Neuronal stem cell (in vitro differentiated cells): Measurements from ENCODE around the gene EIF5.

Experiments
- DNase-seq: peaks from one replicate; pipeline ENCODE4 v3.0.0-alpha.2; 2013; ENCODE audit warnings: low spot score
- H2AFZ ChIP-seq: one replicate; pipeline ENCODE4 v1.6.1; 2013; ENCODE audit warnings: mild to moderate bottlenecking, low read length, inconsistent platforms
- H2AK5ac ChIP-seq: 2 replicates; pipeline ENCODE4 v1.6.1; 2013; ENCODE audit warnings: low read depth, mild to moderate bottlenecking, inconsistent platforms, low read length, moderate library complexity, mixed read lengths
- H2BK120ac ChIP-seq: 2 replicates; pipeline ENCODE4 v1.6.1; 2013; ENCODE audit warnings: low read depth, mild to moderate bottlenecking, inconsistent platforms, low read length, moderate library complexity, mixed read lengths
- H2BK12ac ChIP-seq: one replicate; pipeline ENCODE4 v1.6.1; 2013; ENCODE audit warnings: low read length, inconsistent platforms
- H2BK15ac ChIP-seq: 2 replicates; pipeline ENCODE4 v1.6.1; 2013; ENCODE audit warnings: mild to moderate bottlenecking, low read length, inconsistent platforms, mixed read lengths
- H2BK5ac ChIP-seq: one replicate; pipeline ENCODE4 v1.6.1; 2013; ENCODE audit warnings: inconsistent platforms, mild to moderate bottlenecking, low read length, moderate library complexity
- H3K14ac ChIP-seq: one replicate; pipeline ENCODE4 v1.6.1; 2013; ENCODE audit warnings: low read length, inconsistent platforms
- H3K18ac ChIP-seq: 2 replicates; pipeline ENCODE4 v1.6.1; 2013; ENCODE audit warnings: low read length, inconsistent platforms
- H3K23ac ChIP-seq: 2 replicates; pipeline ENCODE4 v1.6.1; 2013; ENCODE audit warnings: low read depth, mild to moderate bottlenecking, mixed read lengths, low read length, inconsistent platforms; ENCODE audit not compliant: poor library complexity
- H3K27ac ChIP-seq: replicated peaks from 3 replicates; pipeline ENCODE4 v1.5.1; 2013; ENCODE audit warnings: low read length, inconsistent platforms
- H3K27me3 ChIP-seq, 3 experiments: 2 replicates each; pipeline ENCODE4 v1.6.1; 2013; ENCODE audit warnings: low read length in 3 of 3, mild to moderate bottlenecking in 2 of 3, inconsistent platforms in 1 of 3, low read depth in 1 of 3, mixed read lengths in 1 of 3, moderate library complexity in 1 of 3; ENCODE audit not compliant: control insufficient read depth in 3 of 3, insufficient read depth in 3 of 3
- H3K36me3 ChIP-seq, 2 donors: replicated peaks in 1 of 2; 2 replicates each; pipeline ENCODE4 v1.6.1; 2013; ENCODE audit warnings: low read length in 2 of 2; ENCODE audit not compliant: control insufficient read depth in 2 of 2, insufficient read depth in 2 of 2
- H3K4ac ChIP-seq: 2 replicates; pipeline ENCODE4 v1.6.1; 2013; ENCODE audit warnings: inconsistent platforms, mild to moderate bottlenecking, low read length, moderate library complexity
- H3K4me1 ChIP-seq, 2 donors: 1 replicate in 1 of 2; 2 replicates in 1 of 2; pipeline ENCODE4 v1.6.1; 2013; ENCODE audit warnings: low read length in 2 of 2, low read depth in 1 of 2; ENCODE audit not compliant: control insufficient read depth in 2 of 2, insufficient read depth in 1 of 2
- H3K4me2 ChIP-seq: one replicate; pipeline ENCODE4 v1.6.1; 2013; ENCODE audit warnings: mild to moderate bottlenecking, low read length, inconsistent platforms; ENCODE audit not compliant: insufficient read depth, poor library complexity, severe bottlenecking
- H3K4me3 ChIP-seq, 2 donors: 2 replicates each; pipeline ENCODE4 v1.5.1; 2013; ENCODE audit warnings: low read length in 2 of 2, mild to moderate bottlenecking in 2 of 2, inconsistent platforms in 1 of 2, moderate library complexity in 1 of 2
- H3K79me1 ChIP-seq: one replicate; pipeline ENCODE4 v1.6.1; 2013; ENCODE audit warnings: low read depth, mild to moderate bottlenecking, inconsistent platforms, low read length, moderate library complexity
- H3K9ac ChIP-seq: one replicate; pipeline ENCODE4 v1.6.1; 2013; ENCODE audit warnings: mild to moderate bottlenecking, low read depth, low read length, inconsistent platforms; ENCODE audit not compliant: poor library complexity
- H3K9me3 ChIP-seq, 2 donors: replicated peaks in 1 of 2; 2 replicates each; pipeline versions ENCODE3 to v1.6.1; 2013; ENCODE audit warnings: low read length in 2 of 2, mild to moderate bottlenecking in 2 of 2, inconsistent platforms in 1 of 2, low read depth in 1 of 2, mixed read lengths in 1 of 2, moderate library complexity in 1 of 2; ENCODE audit not compliant: control insufficient read depth in 2 of 2, insufficient read depth in 1 of 2
- H4K8ac ChIP-seq: one replicate; pipeline ENCODE4 v1.6.1; 2013; ENCODE audit warnings: low read depth, mild to moderate bottlenecking, inconsistent platforms, low read length, moderate library complexity
- H4K91ac ChIP-seq: one replicate; pipeline ENCODE4 v1.6.1; 2013; ENCODE audit warnings: low read length, low read depth, mild to moderate bottlenecking, inconsistent platforms; ENCODE audit not compliant: poor library complexity
- WGBS, 2 donors: extraction: QIAGEN DNeasy Blood & Tissue Kit; methylation state at CpG; one replicate each; pipeline ENCODE4 v1.1.7; 2013; ENCODE audit warnings: missing lambda C conversion rate in 2 of 2, mixed read lengths in 1 of 2; ENCODE audit not compliant: insufficient read length in 2 of 2, insufficient replicate concordance in 1 of 2; ENCODE audit errors: extremely low coverage in 2 of 2; 5-methylcytosine and 5-hydroxymethylcytosine counted together

EIF5 gene

GRCh38 chr14:103347091-103347815 is 13.2 kb downstream of the EIF5 start:
- WGBS, 2 donors, result no CpG with 5 or more reads among the region's 12 CpGs

DNA sequence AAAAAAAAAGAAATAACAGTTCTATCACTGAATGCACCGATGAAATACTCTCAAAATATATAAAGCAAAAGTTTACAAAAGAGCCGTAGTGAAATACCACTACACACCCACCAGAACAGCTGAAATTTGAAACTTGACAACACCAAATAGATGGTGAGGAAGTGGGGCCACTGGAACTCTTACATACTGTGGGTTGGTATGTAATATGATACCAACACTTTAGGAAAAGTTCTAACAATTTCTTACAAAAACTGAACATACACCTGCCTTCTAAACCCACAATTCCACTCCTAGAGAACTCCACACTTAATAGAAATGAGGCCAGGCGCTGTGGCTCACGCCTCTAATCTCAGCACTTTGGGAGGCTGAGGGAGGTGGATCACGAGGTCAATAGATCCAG is 14.1 kb downstream of the EIF5 start:
- Histone ChIP-seq H2BK5ac (no peak overlapping the region), H4K8ac (no peak overlapping the region), H3K9ac (no peak overlapping the region), H3K4me3 (no peak overlapping the region), H2BK120ac (no peak overlapping the region), H2AFZ (no peak overlapping the region), H3K4me1 (no peaks in the 10 kb centered on the region), H3K18ac (no peak overlapping the region), H3K27ac (no peak overlapping the region), H3K9me3 (peaks cover 0 to 4% of the 10 kb centered on the region in 2 donors), H3K79me1 (no peaks in the 10 kb centered on the region), H2AK5ac (no peak overlapping the region), H2BK12ac (no peak overlapping the region), H3K4me2 (no peak overlapping the region), H3K4ac (no peak overlapping the region), H3K27me3 (no peaks in the 10 kb centered on the region), H3K23ac (no peak overlapping the region), H4K91ac (no peak overlapping the region), H3K14ac (no peak overlapping the region), H2BK15ac (no peak overlapping the region), H3K36me3 (peaks cover 9 to 20% of the 10 kb centered on the region in 2 donors)
- no CpG with 5 or more reads among the region's 5 CpGs for WGBS, 2 donors
- DNase-seq, result no peak

More at GRCh38 chr14:103347091-103347815, 13.2 kb downstream of the EIF5 start:
- Histone ChIP-seq H3K4ac (no peak overlapping the region), H3K27ac (no peak overlapping the region), H2BK15ac (no peak overlapping the region), H4K8ac (no peak overlapping the region), H3K18ac (no peak overlapping the region), H2BK120ac (no peak overlapping the region), H3K14ac (no peak overlapping the region), H2AK5ac (no peak overlapping the region), H3K4me1 (no peaks in the 10 kb centered on the region), H3K9me3 (peaks cover 0 to 4% of the 10 kb centered on the region in 2 donors), H3K9ac (no peak overlapping the region), H2BK12ac (no peak overlapping the region), H3K27me3 (no peaks in the 10 kb centered on the region), H3K23ac (no peak overlapping the region), H2BK5ac (no peak overlapping the region), H3K4me3 (no peak overlapping the region), H3K79me1 (no peaks in the 10 kb centered on the region), H3K4me2 (no peak overlapping the region), H2AFZ (no peak overlapping the region), H4K91ac (no peak overlapping the region), H3K36me3 (peaks cover 12 to 29% of the 10 kb centered on the region in 2 donors)
- DNase-seq, result no peak

DNA sequence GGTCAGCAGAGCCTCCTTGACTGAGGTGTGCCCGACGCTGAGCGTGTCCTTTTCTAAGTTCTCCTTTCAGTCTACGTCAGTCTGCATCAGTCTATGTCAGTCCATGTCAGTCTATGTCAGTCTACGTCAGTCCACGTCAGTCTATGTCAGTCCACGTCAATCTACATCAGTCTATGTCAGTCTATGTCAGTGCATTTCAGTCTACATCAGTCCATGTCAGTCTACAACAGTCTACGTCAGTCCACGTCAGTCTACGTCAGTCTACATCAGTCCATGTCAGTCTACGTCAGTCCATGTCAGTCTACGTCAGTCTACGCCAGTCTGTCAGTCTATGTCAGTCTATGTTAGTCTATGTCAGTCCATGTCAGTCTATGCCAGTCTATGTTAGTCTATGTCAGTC is 15.9 kb downstream of the EIF5 start:
- no peaks in the 10 kb centered on the region for H3K27me3 ChIP-seq

DNA sequence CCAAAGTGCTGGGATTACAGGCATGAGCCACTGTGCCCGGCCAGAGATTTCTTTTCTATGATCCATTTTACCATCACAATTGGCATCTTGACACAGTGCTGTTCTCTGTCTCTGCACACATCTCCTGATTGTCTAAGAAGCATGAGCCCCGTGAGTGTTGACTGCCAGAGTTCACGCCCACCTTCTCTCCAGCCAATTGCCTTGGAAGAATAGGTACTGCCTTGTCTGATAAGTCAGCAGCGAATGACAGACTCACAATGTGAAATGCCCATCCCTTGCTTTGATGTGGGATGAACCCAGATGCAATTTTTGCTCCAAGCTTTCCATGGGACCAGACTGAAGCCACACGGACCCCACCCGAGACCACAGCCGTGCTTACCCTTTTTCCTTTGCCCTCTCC is 19.3 kb downstream of the EIF5 start:
- Histone ChIP-seq H2BK15ac (no peak overlapping the region), H3K9me3 (peaks cover 0 to 2% of the 10 kb centered on the region in 2 donors), H3K9ac (no peak overlapping the region), H3K4me1 (peaks cover 0 to 2% of the 10 kb centered on the region in 2 donors), H3K23ac (no peak overlapping the region), H3K36me3 (no peaks in the 10 kb centered on the region), H3K4me3 (no peak overlapping the region), H4K8ac (no peak overlapping the region), H2BK5ac (no peak overlapping the region), H3K14ac (no peak overlapping the region), H2AFZ (no peak overlapping the region), H3K18ac (no peak overlapping the region), H3K27me3 (no peaks in the 10 kb centered on the region), H3K4me2 (no peak overlapping the region), H4K91ac (no peak overlapping the region), H3K27ac (no peak overlapping the region), H3K4ac (no peak overlapping the region), H3K79me1 (no peaks in the 10 kb centered on the region), H2BK12ac (no peak overlapping the region), H2BK120ac (no peak overlapping the region), H2AK5ac (no peak overlapping the region)
- no CpG with 5 or more reads among the region's 7 CpGs for WGBS, 2 donors
- no peak for DNase-seq

More for the DNA sequence above, 15.9 kb downstream of the EIF5 start:
- Histone ChIP-seq H3K14ac (no peak overlapping the region), H3K9ac (no peak overlapping the region), H3K4ac (no peak overlapping the region), H2BK120ac (no peak overlapping the region), H3K36me3 (peaks cover 0 to 2% of the 10 kb centered on the region in 2 donors), H3K23ac (no peak overlapping the region), H2BK12ac (no peak overlapping the region), H3K4me2 (no peak overlapping the region), H2BK15ac (no peak overlapping the region), H3K4me1 (peaks cover 0 to 2% of the 10 kb centered on the region in 2 donors), H2AFZ (no peak overlapping the region), H2BK5ac (no peak overlapping the region), H3K79me1 (no peaks in the 10 kb centered on the region), H2AK5ac (no peak overlapping the region), H3K27ac (no peak overlapping the region), H3K9me3 (peaks cover 0 to 3% of the 10 kb centered on the region in 2 donors), H4K8ac (no peak overlapping the region), H4K91ac (no peak overlapping the region), H3K4me3 (no peak overlapping the region), H3K18ac (no peak overlapping the region)
- DNase-seq, result no peak
- WGBS, 2 donors, result no CpG with 5 or more reads among the region's 13 CpGs
